Activated T-cell treated with anti-CD3 and anti-CD28 coated beads for 4 hours (primary cell): ENCODE results near the gene TCF25.
"Not testable (repeated sequence)": the region's sequence is repeated elsewhere in the genome, so short reads cannot be mapped to it uniquely, and the experiment has no call there.

Source experiments
- DNase-seq: peaks from one replicate; pipeline ENCODE4 v3.0.0-alpha.2; 2020

TCF25 gene

DNA sequence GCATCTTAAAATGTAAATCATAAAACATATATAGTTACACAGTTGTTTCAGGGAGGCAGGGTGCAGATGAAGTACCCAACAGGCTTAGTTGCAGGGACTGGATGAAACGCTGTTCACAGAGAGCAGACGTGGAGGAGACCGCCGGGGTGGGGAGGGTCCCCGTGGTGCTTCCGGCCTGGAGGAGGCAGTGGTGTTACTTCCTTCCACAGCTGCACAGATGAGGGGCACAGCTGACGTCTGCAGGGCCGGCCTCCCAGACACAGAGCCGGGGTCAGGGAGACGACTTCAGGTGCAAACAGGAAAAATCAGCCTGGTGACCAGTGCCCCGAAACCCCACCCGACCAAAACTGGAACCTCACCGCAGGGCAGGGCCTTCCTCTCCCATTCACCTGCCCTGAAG is 28.0 kb upstream of the TCF25 start:
- no peak for DNase-seq

DNA sequence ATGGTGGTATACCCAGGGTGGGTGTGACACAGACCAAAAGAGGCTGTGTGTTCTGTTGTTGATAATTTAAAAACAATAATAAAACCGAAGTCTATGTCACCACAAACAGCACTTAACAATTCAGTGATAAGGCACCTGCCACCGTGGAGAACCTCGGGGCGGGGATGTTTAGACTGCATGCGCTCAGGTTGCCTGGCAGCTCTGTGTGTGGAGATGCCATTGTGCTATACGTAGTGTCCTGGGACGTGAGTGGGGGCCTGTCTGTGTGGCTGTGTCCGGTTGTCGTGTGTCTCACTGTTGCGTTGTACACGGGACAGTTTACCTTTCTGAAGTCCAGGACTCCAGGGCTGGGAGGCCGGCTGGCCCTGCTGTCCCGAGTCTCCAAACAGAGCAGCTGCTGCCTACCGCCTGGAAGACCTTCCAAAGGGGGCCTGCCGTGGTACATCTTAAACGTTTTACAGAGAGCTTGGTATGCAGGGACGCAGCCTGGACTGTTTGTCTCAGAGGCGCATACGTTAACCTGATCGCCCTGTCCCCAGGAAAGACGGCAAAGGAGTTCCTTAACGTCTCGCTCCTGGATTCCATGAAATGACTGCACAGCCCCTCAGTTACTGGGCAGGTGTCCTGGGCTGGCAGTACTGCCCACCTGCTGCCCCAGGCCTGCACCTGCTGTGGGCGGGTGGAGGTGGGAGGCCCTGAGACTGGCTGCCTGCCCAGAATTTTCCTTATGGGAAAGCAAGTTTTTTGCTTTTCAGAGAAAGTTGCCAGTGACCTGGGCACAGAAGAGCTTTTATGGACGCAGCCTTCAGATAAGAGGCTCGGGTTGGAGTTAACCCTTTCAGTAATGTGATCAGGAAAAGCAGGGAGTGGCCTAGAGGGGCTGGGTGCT is 26.1 kb upstream of the TCF25 start:
- no peak for DNase-seq

- no peak for DNase-seq
These were observed 25.5 kb upstream of the TCF25 start for GRCh38 chr16:89847940-89848297.

DNA sequence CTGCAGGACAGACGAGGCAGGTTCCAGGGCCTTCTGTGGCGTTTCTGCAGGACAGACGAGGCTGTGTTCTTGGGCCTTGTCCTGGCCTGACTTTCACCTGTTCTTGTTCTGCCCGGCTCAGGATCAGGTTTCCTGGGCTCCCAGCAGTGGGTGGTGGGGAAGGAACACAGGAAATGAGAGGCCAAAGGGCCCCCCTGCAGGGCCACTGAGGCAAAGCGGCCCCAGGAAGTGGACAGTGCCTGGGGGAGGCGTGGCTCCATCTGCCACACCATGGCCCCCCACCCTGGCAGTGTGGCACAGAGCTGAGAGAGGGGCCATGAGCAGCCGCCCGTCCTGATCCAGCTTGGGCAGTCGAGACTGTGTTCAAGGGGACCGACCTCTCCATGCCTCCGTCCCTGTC is 24.4 kb upstream of the TCF25 start:
- DNase-seq, result no peak

DNA sequence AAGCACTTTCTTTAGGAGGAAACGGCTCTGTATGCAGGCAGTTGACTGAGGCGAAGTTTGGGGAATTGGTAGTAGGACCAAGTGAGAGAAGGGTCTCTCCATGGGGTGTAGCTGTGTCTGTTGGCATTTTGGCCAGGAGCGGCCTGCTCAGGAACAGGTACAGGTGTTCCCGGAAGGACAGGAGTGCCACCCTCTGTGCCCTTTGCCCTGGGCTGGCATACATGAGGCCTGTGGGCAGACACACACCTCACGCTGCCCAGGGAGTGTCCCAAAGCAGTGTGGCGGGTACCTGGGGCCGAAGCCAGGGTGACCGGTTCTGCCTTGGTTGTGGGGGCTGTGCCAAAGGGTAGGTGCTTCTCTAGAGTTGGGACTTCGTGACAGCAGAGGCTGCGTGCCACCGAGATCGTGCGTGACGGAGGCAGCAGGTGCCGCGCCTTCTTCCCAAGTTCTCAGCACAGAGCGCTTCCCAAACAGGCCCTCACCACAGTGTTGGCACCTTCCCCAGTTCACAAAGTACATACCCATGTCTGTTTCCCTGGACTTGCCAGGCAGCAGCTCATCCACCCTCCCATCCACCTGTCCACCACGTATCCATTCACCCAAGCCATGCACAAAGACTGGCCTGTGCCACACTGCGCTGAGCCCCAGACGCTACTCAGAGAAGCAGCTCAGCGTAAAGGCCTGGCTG is 19.9 kb upstream of the TCF25 start:
- no peak for DNase-seq

GRCh38 chr16:89855301-89855945 is 18.0 kb upstream of the TCF25 start:
- DNase-seq, result no peak

DNA sequence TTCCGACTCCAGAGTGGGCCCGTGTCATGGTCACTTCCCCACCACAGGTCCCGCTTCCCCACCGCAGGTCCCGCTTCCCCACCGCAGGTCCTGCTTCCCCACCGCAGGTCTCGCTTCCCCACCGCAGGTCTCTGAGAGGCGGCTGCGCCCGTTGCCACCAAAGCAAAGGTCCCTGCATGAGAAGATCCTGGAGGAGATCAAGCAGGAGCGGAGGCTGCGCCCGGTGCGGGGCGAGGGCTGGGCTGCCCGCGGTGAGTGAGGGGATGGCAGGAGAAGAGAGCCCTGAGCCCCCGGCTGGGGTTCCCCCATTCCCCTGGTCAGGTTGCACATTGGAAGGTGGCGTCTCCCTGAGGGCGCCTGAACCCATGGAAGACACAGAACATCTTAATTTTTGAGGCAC is 17.4 kb upstream of the TCF25 start:
- DNase-seq, result no peak

DNA sequence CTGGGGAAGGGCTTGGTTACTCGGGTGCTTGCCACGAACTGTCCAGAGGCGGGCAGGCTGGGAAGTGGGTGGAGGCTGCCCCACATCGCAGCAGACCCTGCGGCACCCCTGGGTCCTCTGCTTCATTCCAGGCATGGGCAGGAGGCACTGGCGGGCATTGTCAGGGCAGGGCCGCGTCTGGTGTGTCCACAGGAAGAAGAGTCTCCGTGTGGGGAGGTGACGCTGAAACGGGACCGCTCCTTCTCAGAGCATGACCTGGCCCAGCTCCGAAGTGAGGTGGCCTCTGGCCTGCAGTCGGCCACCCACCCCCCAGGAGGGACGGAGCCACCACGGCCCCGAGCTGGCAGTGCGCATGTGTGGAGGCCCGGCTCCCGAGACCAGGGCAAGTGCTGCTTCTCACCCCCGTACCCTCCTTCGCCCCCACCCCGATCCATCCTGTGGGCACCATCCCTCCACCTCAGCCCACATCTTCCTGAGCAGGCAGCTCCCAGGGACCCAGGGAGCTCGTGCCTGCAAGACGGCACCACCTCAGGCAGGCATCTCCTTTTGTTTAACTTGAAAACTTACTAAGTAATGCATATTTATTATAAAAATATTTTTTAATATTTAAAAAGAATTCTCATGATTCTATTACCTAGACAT is 14.3 kb upstream of the TCF25 start:
- DNase-seq, result no peak

DNA sequence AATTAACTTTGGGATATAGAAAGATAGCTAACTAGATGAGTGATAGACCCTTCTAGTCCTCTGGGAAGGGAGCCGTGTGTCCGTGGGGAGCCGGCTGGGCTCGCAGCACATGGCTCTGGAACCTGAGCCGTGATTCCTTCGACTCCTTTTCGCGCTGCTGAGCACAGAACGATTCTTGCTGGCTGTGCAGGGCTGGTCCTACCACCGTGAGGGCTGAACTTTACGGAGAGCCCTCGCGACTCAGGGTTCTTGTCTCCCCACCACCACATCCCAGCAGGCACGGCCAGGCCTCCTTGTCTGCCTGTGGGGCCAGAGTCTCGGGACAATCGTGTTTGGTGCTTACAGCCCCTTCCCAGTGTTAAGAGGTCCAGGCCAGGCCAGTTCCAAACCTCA is 13.8 kb upstream of the TCF25 start:
- DNase-seq, result no peak

DNA sequence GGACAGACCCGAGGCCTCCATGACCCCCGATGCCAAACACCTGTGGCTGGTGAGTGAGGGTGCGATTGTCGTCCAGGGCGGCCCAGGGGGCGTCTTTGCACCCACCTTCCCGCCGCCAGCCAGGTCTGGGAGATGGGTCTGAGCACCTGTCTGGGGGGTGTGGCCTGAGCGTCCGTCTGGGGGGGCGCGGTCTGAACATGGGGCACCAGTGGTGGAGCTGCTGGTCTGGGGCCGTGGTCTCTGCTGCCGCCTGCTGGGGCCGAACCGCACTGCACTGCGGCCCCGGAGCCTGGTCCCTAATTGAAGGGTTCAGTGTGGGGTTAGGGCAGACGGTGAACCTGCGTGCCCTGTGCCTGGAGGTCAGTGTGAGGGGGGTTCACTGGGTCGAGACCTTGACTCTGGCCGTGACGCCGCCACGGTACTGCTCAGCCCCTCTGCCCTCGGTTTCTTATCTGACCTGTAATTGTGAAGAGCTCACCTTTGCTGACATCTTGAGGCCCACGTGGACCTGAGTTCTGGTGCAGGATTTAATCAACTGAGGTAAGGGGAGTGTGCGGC is 12.6 kb upstream of the TCF25 start:
- DNase-seq, result peak; percentile 66

GRCh38 chr16:89861648-89862047 is 11.7 kb upstream of the TCF25 start:
- no peak for DNase-seq

DNA sequence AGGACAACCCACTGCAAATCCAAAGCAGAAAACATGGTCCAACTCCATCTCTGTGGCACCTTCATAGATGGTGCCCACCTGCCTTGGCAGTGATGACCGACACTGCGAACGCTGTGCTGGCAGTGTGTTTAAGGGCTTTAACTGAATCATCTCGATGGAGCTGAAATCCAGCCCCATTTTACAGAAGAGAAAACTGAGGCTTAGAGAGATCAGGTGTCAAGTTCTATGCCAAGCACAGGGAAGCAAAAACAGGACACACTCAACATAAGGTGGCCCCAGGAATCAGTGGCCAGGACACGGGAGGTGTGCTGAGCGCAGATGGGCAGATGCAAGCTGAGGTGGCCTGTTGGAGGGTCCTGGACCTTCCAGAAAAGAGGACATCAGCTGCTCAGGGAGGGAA is 10.7 kb upstream of the TCF25 start:
- no peak for DNase-seq

DNA sequence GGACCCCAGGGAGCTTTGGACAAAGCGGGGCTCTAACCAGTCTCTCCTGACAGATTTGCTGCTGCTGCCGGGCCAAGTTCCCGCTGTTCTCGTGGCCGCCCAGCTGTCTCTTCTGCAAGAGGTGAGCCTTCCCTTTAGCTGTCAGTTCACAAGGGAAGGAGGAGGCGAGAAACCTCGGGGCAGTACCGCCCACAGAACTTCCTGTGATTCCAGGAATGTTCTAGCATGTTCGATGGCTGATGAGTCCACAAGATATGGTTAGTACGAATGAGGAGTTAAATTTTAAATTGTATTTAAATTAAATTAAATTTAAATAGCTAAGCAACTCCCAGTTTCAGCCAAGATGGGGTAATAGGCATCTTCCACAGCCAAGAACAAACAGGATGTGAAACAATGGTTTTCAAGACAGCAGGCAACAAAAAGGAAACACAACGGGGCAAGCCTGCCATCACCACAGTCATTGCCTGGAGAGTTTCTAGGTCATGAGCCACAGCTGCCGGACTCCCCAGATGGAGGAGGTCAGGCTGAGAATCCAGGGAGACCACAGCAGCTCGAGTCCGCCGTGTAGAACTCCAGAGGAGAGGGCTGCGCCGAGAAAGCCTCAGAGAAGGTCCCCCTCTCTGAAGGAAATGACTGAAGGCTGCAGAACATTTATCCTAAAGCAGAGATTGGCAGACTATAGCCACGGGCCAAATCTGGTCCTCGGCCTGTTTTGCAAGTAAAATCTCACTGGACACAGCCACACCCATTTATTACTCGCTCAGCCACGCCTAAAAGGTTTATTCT is 9.5 kb upstream of the TCF25 start:
- DNase-seq, result peak; percentile 38

DNA sequence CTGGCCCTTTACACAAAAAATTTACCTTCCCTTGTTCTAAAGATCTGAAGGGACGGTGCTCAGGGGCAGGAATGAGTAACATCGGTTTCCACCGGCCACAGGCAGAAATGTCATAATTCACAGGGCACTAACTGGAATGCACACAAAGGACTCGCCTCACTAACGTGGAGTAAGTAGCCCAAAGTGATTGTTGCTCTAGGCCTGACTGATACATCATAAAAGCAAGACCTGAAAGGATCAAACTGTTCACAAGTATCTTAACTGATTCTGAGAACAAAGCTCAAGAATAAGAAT is 8.9 kb upstream of the TCF25 start:
- no peak for DNase-seq

DNA sequence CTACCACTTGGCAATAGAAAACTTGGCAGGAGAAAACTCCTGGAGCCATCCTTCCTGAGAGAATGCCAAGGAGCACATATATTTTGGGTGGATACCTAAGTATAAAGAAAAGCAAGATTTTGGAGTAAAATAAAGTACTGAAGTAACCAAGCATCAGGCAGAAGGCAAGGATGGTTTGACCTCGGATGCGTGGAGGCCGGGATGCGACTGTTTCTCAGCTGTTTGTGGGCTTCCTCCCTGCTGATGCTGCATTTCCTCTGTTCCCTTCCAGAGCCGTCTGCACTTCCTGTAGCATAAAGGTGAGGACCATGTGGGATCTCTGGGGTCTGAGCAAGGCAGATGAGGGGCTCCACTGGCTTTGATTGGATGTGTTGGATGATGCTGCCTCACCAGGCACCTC is 5.5 kb upstream of the TCF25 start:
- no peak for DNase-seq

DNA sequence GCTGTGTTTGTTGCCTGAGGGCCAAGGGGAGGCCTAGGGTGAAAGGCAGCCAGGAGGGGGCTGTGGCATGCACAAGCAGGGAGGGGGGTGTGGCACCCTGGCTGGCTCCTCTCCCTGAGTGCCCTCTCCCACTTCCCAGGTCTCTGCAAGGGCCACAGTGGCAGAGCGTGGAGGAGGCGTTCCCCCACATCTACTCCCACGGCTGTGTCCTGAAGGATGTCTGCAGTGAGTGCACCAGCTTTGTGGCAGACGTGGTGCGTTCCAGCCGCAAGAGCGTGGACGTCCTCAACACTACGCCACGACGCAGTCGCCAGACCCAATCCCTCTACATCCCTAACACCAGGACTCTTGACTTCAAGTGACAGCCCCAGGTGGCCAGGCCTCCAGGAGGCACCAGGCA is 3.5 kb upstream of the TCF25 start:
- no peak for DNase-seq

DNA sequence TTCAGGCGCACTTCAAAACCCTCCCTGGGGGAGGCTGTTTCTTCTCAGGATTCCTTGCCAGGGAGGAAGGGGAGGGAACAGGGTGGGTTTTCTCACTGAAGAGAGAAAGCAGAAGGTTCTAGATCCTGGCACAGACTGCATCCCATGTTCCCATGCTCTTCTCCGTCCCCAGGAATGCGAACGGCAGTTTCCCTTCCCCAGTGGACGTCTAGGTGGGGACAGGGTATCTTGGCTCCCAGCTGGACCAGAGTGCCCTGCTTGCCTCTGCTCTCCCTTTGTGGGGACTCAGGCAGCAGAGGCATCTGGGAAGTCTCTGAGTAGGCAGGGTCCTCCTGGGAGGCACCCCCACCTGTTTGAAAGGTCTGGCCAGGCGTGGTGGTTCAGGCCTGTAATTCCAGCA is 3.0 kb upstream of the TCF25 start:
- DNase-seq, result no peak

DNA sequence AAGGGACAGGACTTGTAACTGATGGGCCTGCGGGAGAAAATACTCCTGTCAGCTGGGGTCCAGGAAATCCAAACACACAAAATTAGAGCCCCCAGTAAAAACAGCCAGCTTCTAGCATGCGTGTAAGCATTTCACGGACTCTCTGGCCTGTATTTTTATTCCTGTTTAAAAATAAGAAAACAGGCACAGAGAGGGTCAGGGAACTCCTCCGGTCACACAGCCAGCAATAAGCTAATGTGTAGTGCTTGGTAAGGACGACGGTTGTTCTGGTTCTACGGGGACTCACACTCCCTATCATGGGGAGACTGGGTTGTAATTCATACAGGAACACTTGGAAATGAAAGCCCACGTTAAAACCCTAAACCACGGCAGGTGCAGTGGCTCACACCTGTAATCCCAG is 1.5 kb upstream of the TCF25 start:
- DNase-seq, result no peak

DNA sequence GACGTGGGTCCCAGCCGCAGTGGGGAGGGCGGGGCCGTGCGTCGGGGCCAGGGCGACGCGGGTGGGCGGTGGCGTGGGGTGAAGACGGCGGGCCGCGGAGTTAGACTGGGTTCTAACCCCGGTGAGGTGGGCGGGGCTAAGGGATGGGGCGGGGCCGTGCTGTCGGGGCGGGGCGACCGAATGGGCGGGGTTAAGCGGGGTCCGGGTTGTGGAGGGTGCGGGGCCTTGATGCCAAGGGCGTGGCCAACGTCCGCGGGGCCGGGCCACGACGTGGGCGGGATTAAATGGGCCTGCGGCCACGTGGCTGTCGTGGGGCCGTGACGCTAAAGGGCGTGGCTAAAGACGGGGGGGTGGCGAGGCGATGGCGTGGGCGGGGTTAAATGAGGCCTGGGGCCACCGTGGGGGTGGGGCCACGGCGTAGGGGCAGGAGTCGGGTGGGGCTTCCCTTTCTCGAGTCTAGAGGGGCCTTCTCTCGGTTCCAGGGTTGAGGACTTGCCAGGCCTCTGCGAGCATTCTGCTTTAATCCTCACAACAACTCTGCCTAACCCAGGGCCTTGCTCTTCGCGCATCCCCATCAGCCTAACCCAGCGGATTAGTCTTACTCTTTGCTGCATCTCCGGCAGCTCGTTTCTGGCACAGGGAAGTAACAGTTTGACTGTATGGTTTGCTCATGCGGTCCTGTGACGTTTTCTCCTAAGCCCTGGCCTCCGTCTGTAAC is 739 bp downstream of the TCF25 start:
- peak; percentile 94 for DNase-seq

DNA sequence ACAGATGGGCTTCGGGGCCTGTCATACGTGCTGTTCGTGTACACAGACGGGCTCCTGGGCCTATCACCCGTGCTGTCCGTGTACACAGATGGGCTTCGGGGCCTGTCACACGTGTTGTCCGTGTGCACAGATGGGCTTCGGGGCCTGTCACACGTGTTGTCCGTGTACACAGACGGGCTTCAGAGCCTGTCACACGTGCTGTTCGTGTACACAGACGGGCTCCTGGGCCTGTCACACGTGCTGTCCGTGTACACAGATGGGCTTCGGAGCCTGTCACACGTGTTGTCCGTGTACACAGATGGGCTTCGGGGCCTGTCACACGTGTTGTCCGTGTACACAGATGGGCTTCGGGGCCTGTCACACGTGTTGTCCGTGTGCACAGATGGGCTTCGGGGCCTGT is 5.7 kb downstream of the TCF25 start:
- DNase-seq, result not testable (repeated sequence)

DNA sequence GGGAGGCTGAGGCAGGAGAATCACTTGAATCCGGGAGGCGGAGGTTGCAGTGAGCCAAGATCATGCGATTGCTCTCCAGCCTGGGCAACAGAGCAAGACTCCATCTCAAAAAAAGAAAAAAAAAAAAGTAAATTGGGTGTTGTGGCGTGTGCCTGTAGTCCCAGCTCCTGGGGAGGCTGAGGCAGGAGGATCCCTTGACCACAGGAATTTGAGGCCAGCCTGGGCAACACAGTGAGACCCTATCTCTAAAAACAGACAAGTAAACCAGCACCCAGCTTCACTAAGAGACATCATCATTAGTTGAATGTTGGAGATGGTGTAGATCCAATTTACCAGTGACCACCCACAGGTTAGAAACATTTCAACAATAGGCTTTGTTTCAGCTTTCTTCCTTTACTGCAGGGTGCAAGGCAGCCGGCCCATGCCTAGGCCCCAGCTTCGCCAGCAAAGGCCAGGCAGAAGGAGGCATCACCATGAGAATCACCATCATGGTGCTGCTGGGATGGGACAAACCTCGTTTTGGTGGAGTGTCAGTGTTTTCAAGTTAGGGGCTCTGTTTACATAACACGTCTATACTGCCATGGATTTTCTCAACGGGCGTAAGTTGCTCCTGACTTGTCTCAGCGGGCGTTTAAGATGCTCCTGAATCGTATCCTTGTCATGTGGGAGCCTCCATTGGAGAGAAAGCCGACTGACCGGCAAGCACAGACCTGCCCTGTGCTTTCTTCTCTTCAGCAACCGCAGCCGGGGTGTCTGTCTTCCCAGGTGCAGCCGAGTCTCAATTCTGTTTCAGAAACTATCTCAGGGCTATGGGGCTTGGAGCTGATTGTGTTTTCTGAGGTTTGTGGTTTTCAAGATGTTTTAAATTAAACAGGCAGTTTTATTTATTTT is 7.3 kb downstream of the TCF25 start:
- DNase-seq, result no peak
